Measurements from ENCODE around the gene UBE2Z. TPM values are rescaled to one million over a fixed set of nuclear protein-coding genes. Genes with fewer than 3 reads are reported as not detected.

UBE2Z gene
- total and polyA plus RNA-seq, 4 donors: 10.5 to 23.8 (median 18.8) TPM

- H3K36me3 ChIP-seq (ENCODE audit: control insufficient read depth in 4 of 4, insufficient read depth in 3 of 4, low read depth in 1 of 4, low read length in 3 of 4): peaks cover 8 to 79% (median 52%) of the 10 kb centered on the region in 4 donors
- no peak overlapping the region for H3K9ac ChIP-seq (ENCODE audit: low read depth in 1 of 2, low read length in 2 of 2)
- no peak for TF ChIP-seq NR2F2 (IDR thresholded peaks at IDR 0.05)
- TF ChIP-seq MAX (IDR thresholded peaks at IDR 0.05): no peak
- no peak for TF ChIP-seq YY1 (IDR thresholded peaks at IDR 0.05)
- no peak for TF ChIP-seq ZBTB33 (IDR thresholded peaks at IDR 0.05)
- TF ChIP-seq, protein P1, sequence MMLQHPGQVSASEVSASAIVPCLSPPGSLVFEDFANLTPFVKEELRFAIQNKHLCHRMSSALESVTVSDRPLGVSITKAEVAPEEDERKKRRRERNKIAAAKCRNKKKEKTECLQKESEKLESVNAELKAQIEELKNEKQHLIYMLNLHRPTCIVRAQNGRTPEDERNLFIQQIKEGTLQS (IDR thresholded peaks at IDR 0.05): no peak
- TF ChIP-seq GABPA (IDR thresholded peaks at IDR 0.05 in 1 of 2, conservative IDR thresholded peaks at IDR 0.05 in 1 of 2): no peak
- no peak for TF ChIP-seq HNF4G (IDR thresholded peaks at IDR 0.05)
- no peak for TF ChIP-seq HNF4A (conservative IDR thresholded peaks at IDR 0.05)
- no peak for TF ChIP-seq RXRA (IDR thresholded peaks at IDR 0.05)
- no peak for TF ChIP-seq TAF1 (conservative IDR thresholded peaks at IDR 0.05)
- TF ChIP-seq FOXA2 (IDR thresholded peaks at IDR 0.05): no peak
- no peak for TF ChIP-seq SP1 (IDR thresholded peaks at IDR 0.05)
- TF ChIP-seq, protein P2, sequence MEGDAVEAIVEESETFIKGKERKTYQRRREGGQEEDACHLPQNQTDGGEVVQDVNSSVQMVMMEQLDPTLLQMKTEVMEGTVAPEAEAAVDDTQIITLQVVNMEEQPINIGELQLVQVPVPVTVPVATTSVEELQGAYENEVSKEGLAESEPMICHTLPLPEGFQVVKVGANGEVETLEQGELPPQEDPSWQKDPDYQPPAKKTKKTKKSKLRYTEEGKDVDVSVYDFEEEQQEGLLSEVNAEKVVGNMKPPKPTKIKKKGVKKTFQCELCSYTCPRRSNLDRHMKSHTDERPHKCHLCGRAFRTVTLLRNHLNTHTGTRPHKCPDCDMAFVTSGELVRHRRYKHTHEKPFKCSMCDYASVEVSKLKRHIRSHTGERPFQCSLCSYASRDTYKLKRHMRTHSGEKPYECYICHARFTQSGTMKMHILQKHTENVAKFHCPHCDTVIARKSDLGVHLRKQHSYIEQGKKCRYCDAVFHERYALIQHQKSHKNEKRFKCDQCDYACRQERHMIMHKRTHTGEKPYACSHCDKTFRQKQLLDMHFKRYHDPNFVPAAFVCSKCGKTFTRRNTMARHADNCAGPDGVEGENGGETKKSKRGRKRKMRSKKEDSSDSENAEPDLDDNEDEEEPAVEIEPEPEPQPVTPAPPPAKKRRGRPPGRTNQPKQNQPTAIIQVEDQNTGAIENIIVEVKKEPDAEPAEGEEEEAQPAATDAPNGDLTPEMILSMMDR (IDR thresholded peaks at IDR 0.05; ENCODE audit: low read depth, low read length, missing input control): no peak
- TF ChIP-seq RAD21 (IDR thresholded peaks at IDR 0.05): no peak
- TF ChIP-seq EGR1 (IDR thresholded peaks at IDR 0.05; ENCODE audit: low read depth in 2 of 2): no peak
- TF ChIP-seq JUND (IDR thresholded peaks at IDR 0.05): no peak
- no peak for TF ChIP-seq FOXA1 (IDR thresholded peaks at IDR 0.05)
- TF ChIP-seq, protein P3, sequence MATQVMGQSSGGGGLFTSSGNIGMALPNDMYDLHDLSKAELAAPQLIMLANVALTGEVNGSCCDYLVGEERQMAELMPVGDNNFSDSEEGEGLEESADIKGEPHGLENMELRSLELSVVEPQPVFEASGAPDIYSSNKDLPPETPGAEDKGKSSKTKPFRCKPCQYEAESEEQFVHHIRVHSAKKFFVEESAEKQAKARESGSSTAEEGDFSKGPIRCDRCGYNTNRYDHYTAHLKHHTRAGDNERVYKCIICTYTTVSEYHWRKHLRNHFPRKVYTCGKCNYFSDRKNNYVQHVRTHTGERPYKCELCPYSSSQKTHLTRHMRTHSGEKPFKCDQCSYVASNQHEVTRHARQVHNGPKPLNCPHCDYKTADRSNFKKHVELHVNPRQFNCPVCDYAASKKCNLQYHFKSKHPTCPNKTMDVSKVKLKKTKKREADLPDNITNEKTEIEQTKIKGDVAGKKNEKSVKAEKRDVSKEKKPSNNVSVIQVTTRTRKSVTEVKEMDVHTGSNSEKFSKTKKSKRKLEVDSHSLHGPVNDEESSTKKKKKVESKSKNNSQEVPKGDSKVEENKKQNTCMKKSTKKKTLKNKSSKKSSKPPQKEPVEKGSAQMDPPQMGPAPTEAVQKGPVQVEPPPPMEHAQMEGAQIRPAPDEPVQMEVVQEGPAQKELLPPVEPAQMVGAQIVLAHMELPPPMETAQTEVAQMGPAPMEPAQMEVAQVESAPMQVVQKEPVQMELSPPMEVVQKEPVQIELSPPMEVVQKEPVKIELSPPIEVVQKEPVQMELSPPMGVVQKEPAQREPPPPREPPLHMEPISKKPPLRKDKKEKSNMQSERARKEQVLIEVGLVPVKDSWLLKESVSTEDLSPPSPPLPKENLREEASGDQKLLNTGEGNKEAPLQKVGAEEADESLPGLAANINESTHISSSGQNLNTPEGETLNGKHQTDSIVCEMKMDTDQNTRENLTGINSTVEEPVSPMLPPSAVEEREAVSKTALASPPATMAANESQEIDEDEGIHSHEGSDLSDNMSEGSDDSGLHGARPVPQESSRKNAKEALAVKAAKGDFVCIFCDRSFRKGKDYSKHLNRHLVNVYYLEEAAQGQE (IDR thresholded peaks at IDR 0.05): no peak
- DNase-seq (ENCODE audit: low spot score): no peak
- H3K27me3 ChIP-seq (ENCODE audit: control insufficient read depth in 4 of 4, insufficient read depth in 4 of 4, low read length in 3 of 4): no peaks in the 10 kb centered on the region
- no peak overlapping the region for H3K4me3 ChIP-seq (ENCODE audit: low read depth in 1 of 3, low read length in 3 of 3)
- no peaks in the 10 kb centered on the region for H3K4me1 ChIP-seq (ENCODE audit: control insufficient read depth in 4 of 4, insufficient read depth in 4 of 4, low read length in 3 of 4)
- 56% methylated on average over 3 of the region's 3 CpGs for WGBS
- H3K27ac ChIP-seq (ENCODE audit: low read depth in 1 of 2, low read length in 2 of 2): no peak overlapping the region
- H3K9me3 ChIP-seq (ENCODE audit: control insufficient read depth in 4 of 4, low read length in 3 of 4): no peaks in the 10 kb centered on the region
Observed at GRCh38 chr17:48930435-48930873, 22.2 kb downstream of the UBE2Z start.

Data from liver (tissue), 9 donors.